Right hindlimb (tissue), 1 donor: ENCODE data around the gene SLC35D1.
"Not testable (repeated sequence)": the region's sequence is repeated elsewhere in the genome, so short reads cannot be mapped to it uniquely, and the experiment has no call there.

ENCODE experiments used
- DNase-seq: peaks from one replicate; pipeline ENCODE4 v3.0.0-alpha.2; 2018

The SLC35D1 gene

DNA sequence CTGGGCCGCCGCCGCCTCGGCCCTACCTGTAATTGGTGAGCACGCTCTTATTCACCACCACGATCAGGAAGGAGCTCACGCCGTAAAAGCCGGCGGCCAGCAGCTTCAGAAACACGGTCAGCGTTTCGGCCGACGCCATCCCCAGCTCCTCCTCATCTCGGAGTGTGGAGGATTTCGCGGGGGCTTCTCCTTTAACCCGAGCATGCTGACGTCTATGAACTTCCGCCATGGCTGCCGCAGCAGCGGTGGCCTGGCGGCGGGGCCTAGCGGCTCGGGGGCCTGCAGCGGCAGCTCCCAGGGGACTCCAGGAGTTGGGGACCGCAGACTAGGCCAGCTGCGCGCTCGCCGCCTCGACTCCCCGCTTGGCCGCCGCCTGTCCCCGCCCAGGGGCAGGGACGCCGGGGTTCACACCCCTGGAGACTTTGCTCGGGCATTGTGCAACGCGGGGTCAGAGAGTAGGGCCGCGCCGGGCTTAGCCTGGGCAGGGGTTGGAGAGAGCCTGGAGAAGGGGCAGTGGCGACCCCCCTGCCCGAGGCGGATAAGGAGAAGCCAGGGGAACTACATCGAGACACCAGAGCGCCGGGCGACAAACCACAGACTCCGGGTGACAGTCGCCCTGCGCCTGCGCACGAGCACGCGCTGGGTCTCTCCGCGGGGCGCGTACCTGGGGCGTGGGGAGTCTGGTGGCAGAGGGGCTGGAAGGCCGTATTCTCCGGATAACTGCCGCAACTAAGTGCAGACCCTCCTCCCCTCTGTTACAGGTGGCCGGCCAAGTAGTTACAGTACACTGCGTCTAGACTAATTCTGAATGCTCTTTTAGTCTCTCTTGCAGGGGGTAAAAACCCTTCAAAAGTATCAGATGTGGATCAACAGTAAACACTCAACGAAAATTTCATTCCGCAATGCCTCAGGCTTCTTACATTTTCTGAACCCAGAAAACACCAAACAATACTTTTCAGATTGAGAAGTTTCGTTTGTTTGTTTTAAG lies at the start of gene SLC35D1:
Gene SLC35D1 (minus strand): TSS at position 364 of the 988 bp plus-strand sequence. CDS start 135 bp downstream, at position 229.
- peak; percentile 90 for DNase-seq

DNA sequence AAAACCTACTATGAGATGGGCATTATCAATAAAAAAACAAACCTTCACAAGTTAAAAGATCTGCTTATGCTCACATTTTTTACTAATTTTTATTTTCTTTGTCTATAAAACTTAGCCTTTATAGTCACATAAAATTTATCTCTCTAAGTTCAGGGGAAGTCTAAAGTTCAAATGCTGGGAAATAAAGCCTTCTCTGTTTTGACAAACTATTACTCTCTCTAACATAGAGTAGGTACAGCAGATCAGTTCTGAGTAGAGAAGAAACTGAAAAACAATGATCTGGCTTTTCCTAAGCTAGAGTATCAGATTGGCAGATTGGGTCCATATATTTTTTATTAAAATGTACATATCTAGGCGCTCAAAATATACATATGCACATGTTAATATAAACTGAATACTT lies 49.6 kb upstream of the SLC35D1 start:
- DNase-seq = no peak

DNA sequence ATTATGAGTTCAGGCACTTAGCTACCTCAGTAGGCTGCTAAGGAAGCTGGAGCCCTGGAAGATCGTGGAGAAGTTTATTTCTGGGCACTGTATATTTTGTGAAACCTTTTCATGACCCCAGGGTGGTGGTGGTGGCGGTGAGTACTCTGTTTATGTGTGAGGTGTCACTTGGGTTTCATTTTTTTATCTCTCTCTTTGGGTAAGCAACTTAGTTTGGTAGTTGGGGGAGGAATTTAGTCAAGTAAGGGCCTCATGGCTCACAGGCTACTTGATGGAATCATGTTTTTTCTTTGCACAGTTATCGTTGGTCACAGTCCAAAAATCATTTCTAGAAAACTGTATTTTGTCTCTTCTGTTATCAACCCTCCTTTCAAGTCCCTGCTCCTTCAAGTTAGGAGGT lies 46.9 kb upstream of the SLC35D1 start:
- no peak for DNase-seq

DNA sequence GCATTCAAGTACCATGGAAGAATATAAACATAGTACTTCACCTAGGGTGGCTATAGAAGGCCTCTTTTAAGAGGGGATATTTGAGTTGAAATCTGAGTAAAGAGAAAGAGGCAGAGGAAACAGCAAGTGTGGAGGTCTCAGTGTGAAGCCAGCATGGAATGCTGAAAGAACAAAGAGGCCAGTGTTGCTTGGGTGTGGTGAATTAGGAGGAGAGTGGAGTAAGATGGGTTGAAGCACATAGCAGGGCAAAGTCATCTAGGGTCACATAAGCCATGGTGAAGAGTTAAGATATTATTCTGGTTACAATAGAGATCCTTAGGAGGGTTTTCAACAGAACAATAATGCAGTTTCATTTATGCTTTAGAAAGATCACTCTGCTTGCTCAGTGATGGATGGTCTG lies 43.4 kb upstream of the SLC35D1 start:
- DNase-seq = no peak

DNA sequence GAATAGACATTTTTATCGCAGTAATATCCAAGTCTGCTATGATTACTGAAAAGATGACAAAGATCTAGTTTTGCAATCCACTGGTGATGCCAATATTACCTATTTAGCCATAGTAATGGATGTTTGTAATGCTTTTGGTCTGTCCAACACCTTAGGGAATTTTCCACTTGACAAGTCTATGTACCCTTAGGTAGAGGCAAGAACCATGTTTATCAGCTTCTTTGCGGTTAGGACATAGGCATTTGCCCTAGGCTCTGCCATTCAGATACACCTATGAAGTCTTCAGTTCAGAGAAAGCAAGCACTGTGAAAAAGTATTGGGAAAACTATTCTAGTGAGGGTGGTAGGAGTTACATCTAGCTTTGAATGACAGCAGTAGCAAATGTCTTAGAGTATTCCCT lies 40.2 kb upstream of the SLC35D1 start:
- no peak for DNase-seq

DNA sequence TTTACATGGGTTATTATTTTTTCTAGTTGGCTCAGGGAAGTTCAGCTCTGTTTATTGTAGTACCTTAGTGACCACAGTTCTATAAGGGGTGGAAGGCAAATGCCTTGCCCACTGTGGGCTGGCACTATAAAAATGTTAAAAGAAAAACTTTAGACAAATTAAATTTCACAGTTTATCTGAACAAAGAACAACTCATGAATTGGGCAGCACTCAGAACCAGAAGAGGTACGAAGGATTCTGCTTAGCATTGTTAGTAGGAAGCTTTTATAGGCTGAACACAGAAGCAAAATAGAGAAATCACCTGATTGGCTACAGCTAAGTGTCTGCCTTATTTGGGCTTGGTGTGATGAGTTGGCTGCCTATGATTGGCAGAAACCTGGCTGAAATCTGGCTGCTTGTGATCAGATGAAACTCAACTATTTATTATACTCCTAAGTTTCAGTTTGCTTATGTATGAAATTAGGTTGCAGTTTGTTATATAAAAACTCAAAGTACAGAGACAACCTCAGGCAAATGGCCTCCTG lies 35.8 kb upstream of the SLC35D1 start:
- DNase-seq = no peak

DNA sequence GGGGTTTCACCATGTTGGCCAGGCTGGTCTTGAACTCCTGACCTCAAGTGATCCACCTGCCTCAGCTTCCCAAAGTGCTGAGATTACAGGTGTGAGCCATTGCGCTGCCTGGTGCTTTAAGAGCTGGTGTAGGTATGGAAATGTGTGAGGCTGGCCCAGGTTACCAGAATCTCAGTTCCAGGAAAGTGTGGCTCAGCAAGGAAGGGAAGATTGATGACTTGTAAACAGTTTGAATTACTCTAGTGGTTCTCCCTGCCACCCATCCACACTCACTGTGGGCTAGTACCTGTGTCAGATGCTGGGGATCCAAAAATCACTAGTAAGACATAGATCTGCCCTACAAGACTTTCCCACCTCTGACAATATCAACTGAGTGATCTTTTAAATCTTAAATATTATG lies 34.5 kb upstream of the SLC35D1 start:
- DNase-seq = no peak

DNA sequence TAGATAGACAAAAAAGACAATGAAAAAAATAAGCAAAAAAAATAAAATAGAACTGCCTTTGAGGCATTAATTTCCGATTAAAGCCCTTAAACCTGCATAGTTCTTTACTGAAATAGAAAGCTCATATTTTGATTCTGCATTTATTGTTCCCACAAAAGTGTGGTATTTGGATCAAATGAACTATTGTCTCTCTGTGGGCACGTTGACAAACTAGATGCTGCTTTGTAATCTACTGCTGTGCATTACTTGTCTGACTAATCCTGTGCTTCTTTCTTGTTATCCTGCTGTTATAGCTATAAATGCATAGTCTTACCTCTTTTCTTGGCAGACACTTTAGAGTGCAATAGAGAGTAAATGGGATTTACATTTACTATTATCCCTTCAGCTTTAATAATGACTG lies 31.4 kb upstream of the SLC35D1 start:
- DNase-seq = no peak

DNA sequence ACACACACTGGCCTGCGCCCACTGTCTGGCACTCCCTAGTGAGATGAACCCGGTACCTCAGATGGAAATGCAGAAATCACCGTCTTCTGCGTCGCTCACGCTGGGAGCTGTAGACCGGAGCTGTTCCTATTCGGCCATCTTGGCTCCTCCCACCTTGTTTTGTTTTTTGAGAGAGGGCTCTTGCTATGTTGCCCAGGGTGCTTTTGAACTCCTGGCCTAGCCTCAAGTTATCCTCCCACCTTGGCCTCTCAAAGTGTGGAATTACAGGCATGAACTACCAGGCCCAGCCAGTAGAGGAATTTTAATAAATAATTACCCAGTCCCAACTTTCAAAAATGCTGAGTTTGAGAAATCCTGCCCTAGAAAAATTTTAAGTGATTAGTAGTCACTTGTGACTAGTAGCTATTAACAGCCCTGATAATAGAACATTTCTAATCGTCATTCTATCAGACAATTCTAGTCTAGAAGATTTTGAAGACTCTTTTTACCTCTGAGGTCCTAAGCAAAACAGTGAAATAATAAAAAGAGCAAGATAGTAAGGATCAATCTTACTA lies 30.9 kb upstream of the SLC35D1 start:
- no peak for DNase-seq

DNA sequence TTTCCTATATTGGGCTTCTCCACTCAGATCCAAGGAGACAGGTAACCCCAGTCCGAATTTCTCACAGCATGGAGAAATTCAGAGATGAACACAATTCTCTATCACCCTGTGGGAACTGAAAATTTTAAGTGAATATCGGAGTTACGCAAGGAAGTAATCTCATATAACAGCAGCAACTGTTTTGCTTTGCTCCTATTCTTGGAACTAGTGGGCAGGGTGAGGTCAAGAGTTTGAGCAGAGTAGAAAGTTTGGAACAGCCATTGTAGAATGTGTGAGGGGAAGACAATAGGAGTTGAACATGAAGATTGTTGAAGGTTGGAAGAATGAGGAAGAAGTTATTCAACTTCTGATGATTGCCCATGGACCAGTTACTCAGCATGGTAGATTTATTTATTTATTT lies 24.3 kb upstream of the SLC35D1 start:
- DNase-seq = no peak

DNA sequence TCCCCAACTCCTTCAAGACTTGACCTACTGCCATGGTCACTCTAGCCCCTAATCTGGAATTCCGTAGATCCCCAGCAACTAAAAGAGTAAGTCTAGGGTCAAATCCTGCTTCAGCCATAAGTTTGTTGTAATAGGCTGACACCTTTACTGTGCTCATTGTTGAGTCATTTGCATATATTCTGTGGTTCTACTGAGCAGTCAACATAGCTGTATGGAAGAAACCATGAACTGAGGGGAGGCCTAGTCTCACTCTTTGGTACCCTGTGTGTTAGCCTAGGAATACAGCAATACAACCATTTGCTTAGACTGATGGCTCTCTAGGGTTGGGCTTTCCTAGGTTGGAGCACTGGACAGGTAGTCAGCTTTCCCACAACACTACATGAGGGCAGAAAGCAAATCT lies 23.6 kb upstream of the SLC35D1 start:
- no peak for DNase-seq

DNA sequence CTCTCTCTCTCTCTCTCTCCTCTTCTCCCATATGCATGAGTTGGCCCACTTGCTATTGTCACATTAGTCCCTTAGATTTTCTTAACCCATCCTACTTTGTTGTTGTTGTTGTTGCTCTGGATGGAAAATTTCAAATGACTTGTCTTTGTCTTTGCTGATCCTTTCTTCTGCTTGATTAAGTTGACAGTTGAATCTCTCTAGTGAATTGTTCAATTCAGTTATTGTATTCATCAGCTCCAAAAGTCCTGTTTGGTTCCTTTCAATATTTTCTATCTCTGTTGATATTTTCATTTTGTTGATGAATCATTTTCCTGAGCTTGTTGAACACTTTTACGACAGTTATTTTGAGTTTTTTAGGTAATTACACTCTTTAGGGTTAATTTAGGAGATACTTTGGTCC lies 18.8 kb upstream of the SLC35D1 start:
- DNase-seq = no peak

DNA sequence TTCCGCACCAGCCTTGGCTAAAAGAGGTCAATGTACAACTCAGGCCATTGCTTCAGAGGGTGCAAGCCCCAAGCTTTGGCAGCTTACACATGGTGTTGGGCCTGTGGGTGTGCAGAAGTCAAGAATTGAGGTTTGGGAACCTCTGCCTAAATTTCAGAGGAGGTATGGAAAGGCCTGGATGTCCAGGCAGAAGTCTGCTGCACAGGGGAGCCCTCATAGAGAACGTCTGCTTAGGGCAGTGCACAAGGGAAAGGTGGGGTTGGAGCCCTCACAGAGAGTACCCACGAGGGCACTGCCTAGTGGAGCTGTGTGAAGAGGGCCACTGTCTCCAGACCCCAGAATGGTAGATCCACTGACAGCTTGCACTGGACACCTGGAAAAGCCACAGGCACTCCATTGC lies 13.7 kb upstream of the SLC35D1 start:
- not testable (repeated sequence) for DNase-seq

DNA sequence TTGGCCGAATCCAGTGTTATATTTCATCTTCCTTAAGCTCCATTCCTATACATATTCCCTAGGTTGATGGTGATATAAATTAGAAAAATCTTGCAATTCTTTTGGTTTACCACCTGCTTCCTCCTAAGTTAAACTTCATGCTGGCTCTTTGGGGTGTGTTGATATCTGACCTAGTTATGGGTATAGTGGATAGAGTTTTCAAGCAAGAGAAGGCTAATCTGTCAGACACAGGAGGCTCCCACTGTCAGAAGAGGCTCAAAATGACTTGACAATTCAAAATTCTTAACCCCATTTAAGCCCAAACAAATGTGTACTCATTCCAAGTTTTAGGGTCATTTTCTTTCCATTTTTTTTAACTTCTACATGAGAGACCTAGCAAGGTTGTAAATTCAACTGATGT lies 8.5 kb upstream of the SLC35D1 start:
- no peak for DNase-seq

DNA sequence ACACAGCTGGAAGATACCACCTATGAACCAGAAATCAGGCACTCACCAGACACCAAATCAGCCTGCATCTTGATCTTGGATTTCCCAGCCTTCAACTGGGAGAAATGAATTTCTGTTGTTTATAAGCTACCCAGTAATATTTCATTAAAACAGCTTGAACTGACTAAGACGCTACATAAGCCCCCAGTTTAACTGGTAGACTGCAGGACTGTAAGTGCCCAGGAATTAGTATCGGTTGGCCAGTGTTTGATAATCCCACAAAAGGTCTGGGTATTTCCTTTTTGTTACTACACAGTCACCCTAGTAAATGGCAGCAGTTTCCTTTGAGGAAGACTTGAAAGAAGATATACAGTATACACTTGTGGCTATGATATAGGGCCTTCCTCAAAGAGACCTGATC lies 7.3 kb upstream of the SLC35D1 start:
- DNase-seq = no peak

DNA sequence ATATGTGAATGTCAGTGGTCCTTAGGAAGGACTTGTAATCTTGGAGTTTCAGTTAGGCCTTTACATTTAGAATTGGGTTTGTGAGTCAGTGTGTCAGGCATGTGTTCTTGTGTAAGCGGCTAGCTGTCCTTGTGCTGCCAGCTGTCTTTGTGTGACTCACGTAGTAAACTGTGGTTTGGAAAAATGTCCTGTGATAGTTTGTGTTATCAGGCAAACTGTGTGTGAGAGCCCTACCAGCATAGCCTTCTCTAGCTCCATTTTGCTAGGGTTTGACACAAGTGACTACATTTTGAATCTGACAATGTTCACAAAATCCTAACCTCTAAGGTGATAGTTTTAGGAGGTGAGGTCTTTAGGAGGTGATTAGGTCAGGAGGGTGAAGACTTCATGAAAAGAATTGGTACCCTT lies 6.9 kb upstream of the SLC35D1 start:
- no peak for DNase-seq

DNA sequence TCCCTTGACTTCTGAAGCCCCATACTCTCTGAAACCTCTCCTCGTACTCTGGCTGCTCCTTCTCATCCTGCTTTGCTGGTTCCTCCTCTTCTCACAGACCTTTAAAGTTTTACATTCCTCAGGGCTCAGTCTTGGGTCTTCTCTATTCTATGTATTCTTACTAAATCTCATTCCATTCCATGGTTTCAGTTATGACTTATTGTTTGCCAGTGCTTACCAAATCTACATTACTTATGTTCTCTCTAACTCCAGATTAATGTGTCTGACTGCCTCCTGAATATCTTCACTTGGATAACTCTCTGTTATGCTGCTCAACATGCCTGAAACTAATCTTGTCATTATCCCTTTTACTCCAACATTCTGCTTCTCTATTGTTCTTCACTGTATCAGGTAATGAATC lies 5.4 kb upstream of the SLC35D1 start:
- no peak for DNase-seq

DNA sequence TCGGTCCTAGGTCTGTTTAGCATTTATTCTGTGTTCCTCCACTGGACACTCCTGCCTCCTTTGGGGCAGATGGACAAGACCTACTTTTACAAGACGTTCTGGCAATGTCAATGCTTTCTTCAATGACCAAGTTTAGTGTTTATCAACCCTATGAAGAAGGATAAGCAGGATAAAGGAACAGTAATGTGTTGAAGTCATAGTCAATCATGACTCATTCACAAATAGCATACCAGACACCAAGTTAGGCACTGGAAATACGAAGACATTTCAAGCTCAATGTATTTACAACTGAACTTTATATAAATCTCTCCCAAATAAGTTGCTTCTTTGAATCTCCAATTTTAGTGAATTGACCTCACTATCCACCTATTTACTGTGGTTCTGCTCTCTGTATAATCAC lies 4.8 kb upstream of the SLC35D1 start:
- no peak for DNase-seq

DNA sequence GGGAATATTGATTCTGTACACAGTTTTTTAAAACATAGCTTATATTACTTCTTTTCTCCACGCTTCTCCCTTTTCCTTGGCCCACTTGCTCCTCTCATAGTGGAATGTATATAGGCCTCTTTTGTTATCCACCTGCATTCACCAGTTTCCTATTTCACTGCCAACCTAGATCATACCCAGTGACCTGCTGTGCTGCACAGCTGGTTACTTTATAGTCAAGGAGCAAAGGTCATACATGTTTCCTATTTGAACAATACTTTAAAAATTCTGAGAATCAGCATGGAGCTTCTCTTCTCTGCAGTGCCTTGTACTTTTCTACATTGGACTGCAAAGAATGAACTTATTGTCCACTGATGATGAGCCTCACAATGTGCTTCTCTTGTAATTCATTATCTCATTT lies 4.3 kb upstream of the SLC35D1 start:
- DNase-seq = no peak

DNA sequence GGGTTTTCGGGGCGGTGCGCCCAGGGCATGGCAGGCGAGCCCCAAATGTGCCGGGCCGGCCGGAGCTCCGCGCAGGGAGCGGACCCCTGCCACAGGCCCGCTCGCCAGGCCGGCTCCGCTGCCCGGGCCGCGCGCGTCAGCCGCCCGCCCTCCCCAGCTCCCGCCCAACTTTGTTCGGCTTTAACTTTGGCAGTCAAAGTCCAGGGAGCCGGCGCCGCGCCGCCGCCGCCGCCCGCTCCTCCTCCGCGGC lies 488 bp downstream of the SLC35D1 start:
- no peak for DNase-seq

DNA sequence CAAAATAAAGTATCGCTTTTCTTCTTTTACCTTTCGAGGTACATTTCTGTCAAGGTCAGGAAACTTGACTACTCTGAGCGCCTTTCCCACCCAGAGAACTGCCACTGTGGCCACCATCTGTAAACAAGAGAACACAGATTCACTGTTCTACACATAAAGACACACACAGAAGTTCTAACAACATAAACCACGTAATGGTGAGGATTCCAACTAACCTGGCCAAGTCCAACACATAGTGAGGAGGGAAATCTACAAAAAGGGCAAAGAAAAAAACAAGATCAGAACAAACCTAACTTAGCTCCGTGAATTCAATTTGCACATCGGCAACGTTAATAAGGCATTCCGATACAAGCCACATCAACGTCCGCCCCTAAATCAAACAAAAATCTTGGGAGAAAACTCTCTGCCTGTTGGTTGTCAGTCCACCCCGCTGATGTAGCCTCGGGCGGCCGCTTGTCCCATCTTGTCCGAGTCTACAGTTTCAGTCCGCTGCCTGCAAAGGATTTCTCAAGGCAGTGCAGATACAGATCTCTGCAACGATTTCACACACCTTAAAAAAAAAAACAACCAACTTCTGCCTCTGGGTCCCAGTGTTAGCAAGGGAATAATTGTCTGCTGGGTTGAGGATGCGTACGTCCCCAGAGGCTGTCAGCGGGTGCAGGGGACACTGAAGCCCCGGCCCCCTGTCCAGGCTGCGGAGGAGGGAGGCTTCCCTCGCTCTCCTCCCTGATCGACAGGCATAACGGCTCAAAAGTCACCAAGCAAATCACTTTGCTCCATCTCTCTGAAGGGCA lies 1.0 kb downstream of the SLC35D1 start:
- peak; percentile 54 for DNase-seq

DNA sequence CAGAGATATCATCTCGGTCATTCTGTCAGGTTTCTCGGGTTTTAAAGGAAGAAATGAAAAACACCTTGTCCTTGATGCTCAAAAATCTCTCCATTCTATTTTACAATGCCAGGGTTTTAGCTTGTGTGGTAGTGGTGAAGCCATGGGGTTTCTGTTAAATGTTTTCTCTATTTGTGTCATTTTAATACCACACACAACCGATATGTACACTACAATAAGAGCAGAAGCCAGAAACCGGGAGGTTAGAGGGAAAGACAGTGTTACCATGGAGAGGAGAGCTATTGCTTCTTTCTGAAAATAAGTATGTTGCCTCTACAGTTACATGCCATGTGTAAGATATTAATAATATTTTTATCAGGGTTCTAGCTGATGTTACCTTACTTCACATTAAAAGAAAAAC lies 2.8 kb downstream of the SLC35D1 start:
- no peak for DNase-seq

DNA sequence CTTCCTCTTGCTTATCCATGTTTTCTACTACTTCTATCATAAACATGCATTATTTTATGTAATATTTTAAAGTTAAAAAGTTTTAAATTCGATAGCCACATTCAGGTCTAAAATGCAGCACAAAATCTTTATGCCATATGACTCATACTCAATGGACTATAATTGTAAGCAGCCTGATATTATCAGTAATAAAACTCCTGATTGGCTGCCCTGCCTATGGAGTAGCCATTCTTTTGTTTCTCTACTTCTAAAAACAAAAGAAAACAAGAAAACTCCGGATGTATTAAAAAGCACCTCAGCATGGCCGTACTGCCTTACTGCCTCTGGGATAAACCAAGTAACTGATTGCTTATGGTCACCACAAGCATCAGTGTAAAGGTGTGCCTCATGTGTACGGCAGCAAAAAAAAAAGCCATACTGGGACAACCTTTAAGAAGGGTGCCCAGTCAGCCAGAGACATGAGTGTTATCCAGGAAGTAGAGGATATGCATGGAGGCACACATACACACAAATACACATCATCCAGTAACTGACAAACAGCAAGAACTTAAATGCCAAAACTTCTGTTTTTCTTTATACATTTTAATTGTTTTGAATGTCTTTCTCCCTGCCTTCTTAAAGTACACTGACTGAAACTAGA lies 9.2 kb downstream of the SLC35D1 start:
- DNase-seq = no peak
